SK-N-MC (cell line): ENCODE measurements around the gene ZNF211.
A peak's percentile ranks its signal among the peaks of the same experiment; 100 is the strongest.

Experiments used
- DNase-seq: peaks from one replicate; pipeline ENCODE4 v3.0.0-alpha.2; 2011; ENCODE audit warnings: low read depth, low spot score
- H3K27ac ChIP-seq: fragments of 200-600 bp; sonication (generic); 2 replicates; pipeline ENCODE4 v1.5.1; 2016; ENCODE audit warnings: mixed run types
- H3K36me3 ChIP-seq: fragments of 200-600 bp; sonication (generic); 2 replicates; pipeline ENCODE4 v1.6.1; 2017; ENCODE audit warnings: antibody characterized with exemption, low read length, mixed read lengths; ENCODE audit not compliant: insufficient read depth
- H3K4me3 ChIP-seq: fragments of 200-600 bp; sonication (generic); 2 replicates; pipeline ENCODE4 v1.5.1; 2016
- H3K9ac ChIP-seq: fragments of 200-600 bp; sonication (generic); 2 replicates; pipeline ENCODE4 v1.8.0; 2017; ENCODE audit warnings: mixed run types, mixed read lengths; ENCODE audit not compliant: insufficient read length
- H3K9me3 ChIP-seq: fragments of 200-600 bp; sonication (generic); 2 replicates; pipeline ENCODE4 v1.6.1; 2017; ENCODE audit warnings: low read depth, mild to moderate bottlenecking, antibody characterized with exemption, low read length, moderate library complexity, mixed read lengths
- EZH2 ChIP-seq: fragments of 200-600 bp; sonication (generic); IDR thresholded peaks from one replicate; pipeline ENCODE4 v1.6.1; 2017; ENCODE audit warnings: antibody characterized with exemption
- FOXP2 ChIP-seq: optimal IDR thresholded peaks from 2 replicates; pipeline ENCODE3; 2011; ENCODE audit warnings: mild to moderate bottlenecking, moderate library complexity; ENCODE audit not compliant: insufficient read depth; ENCODE audit errors: extremely low read length, control extremely low read depth
- POLR2AphosphoS5 ChIP-seq: IDR thresholded peaks from 2 replicates; pipeline ENCODE4 v1.6.1; 2012; ENCODE audit warnings: mild to moderate bottlenecking, low read depth, low read length, borderline replicate concordance

ZNF211 gene

GRCh38 chr19:57667228-57667627 lies 34.3 kb downstream of the ZNF211 start:
- no peaks in the 10 kb centered on the region for H3K36me3 ChIP-seq
- H3K4me3 ChIP-seq, result no peak overlapping the region
- H3K9ac ChIP-seq, result no peak overlapping the region
- TF ChIP-seq FOXP2, result no peak
- DNase-seq, result no peak
- H3K27ac ChIP-seq, result no peak overlapping the region
- H3K9me3 ChIP-seq, result no peaks in the 10 kb centered on the region

- Histone ChIP-seq H3K9me3 (no peaks in the 10 kb centered on the region), H3K9ac (no peak within 1 kb of the TSS), H3K4me3 (no peak within 1 kb of the TSS), H3K36me3 (no peaks in the 10 kb centered on the region), H3K27ac (no peak within 1 kb of the TSS)
- TF ChIP-seq POLR2AphosphoS5 (no peak), FOXP2 (no peak), EZH2 (no peak)
- no peak for DNase-seq
Observed at GRCh38 chr19:57668635-57669034, 35.7 kb downstream of the ZNF211 start, which contains the start of gene ZSCAN4. Gene ZSCAN4 (plus strand): TSS chr19:57668935. CDS start chr19:57676146, 7,211 bp downstream.

- TF ChIP-seq FOXP2, result no peak
- TF ChIP-seq POLR2AphosphoS5, result no peak
- no peak for TF ChIP-seq EZH2
- no peaks in the 10 kb centered on the region for H3K9me3 ChIP-seq
- no peak overlapping the region for H3K4me3 ChIP-seq
- no peak for DNase-seq
- H3K27ac ChIP-seq, result no peak overlapping the region
- H3K9ac ChIP-seq, result no peak overlapping the region
- no peaks in the 10 kb centered on the region for H3K36me3 ChIP-seq
Observed at GRCh38 chr19:57671124-57671895, 38.3 kb downstream of the ZNF211 start.

DNA sequence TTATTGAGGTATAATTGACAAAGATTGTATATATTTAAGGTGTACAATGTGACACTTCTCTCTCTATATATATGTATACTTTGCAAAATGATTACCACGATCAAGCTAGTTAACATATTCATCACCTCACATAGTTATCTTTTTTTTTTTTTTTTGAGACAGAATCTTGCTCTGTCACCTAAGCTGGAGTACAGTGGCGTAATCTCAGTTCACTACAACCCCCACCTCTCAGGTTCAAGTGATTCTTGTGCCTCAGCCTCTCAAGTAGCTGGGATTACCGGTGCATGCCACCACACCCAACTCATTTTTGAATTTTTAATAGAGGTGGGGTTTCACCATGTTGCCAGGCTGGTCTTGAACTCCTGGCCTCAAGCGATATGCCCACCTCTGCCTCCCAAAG lies 39.5 kb downstream of the ZNF211 start:
- TF ChIP-seq FOXP2 (no peak), POLR2AphosphoS5 (no peak), EZH2 (no peak)
- H3K27ac ChIP-seq, result no peak overlapping the region

DNA sequence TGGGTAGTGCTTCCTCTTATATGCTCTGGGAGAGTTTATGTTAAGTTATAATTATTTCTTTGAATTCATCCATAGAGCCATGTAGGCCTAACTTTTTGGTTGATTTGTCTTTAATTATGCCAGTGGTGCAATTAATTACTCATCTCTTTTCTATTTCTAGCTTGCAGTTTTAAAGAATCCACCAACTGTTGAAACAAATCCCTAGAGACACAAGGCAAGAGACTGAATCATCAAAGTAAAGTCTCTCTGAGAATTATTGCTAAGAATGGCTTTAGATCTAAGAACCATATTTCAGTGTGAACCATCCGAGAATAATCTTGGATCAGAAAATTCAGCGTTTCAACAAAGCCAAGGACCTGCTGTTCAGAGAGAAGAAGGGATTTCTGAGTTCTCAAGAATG lies 42.9 kb downstream of the ZNF211 start:
- no peak for DNase-seq
- Histone ChIP-seq H3K9me3 (no peaks in the 10 kb centered on the region), H3K9ac (no peak overlapping the region), H3K36me3 (no peaks in the 10 kb centered on the region), H3K27ac (no peak overlapping the region), H3K4me3 (no peak overlapping the region)
- TF ChIP-seq POLR2AphosphoS5 (no peak), FOXP2 (no peak), EZH2 (no peak)

More for the DNA sequence above, 39.5 kb downstream of the ZNF211 start:
- DNase-seq, result no peak
- no peaks in the 10 kb centered on the region for H3K9me3 ChIP-seq
- H3K4me3 ChIP-seq, result no peak overlapping the region
- no peaks in the 10 kb centered on the region for H3K36me3 ChIP-seq
- H3K9ac ChIP-seq, result no peak overlapping the region

- Histone ChIP-seq H3K36me3 (peaks cover 50% of the 10 kb centered on the region), H3K9me3 (peaks cover 49% of the 10 kb centered on the region), H3K9ac (peak overlapping the region; percentile 85), H3K27ac (peak overlapping the region; percentile 62), H3K4me3 (peak overlapping the region; percentile 98)
- no peak for DNase-seq
- TF ChIP-seq FOXP2 (no peak), POLR2AphosphoS5 (no peak), EZH2 (no peak)
Observed at GRCh38 chr19:57682226-57682766, 49.3 kb downstream of the ZNF211 start.

DNA sequence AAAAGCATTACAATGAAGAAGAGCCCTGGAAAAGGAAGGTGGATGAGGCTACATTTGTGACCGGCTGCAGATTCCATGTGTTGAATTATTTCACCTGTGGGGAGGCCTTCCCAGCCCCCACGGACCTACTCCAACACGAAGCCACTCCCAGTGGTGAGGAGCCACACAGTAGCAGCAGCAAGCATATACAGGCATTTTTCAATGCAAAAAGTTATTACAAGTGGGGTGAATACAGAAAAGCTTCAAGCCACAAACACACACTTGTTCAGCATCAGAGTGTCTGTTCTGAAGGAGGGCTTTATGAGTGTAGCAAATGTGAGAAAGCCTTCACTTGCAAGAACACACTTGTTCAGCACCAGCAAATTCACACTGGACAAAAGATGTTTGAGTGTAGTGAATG lies 53.8 kb downstream of the ZNF211 start:
- no peak overlapping the region for H3K9ac ChIP-seq
- no peak for DNase-seq
- H3K36me3 ChIP-seq, result peaks cover 78% of the 10 kb centered on the region
- no peak overlapping the region for H3K4me3 ChIP-seq
- H3K27ac ChIP-seq, result no peak overlapping the region
- no peak for TF ChIP-seq POLR2AphosphoS5
- peaks cover 68% of the 10 kb centered on the region for H3K9me3 ChIP-seq

GRCh38 chr19:57687363-57688010 lies 54.5 kb downstream of the ZNF211 start:
- TF ChIP-seq FOXP2 (no peak), EZH2 (no peak)
- H3K36me3 ChIP-seq, result peaks cover 75% of the 10 kb centered on the region
- H3K4me3 ChIP-seq, result no peak overlapping the region
- no peak for DNase-seq
- H3K27ac ChIP-seq, result no peak overlapping the region
- H3K9me3 ChIP-seq, result peaks cover 66% of the 10 kb centered on the region
- H3K9ac ChIP-seq, result no peak overlapping the region
